Vagina (tissue), 2 donors: ENCODE results near the gene ZMIZ1.

Source experiments
- POLR2A ChIP-seq, 2 donors: fragments of 450-650 bp; IDR thresholded peaks; one replicate each; pipeline ENCODE4 v1.6.1; 2017; ENCODE audit warnings: antibody characterized with exemption in 2 of 2, mild to moderate bottlenecking in 2 of 2, moderate library complexity in 2 of 2
- POLR2AphosphoS5 ChIP-seq, 2 donors: sonication (generic); formaldehyde crosslinking; IDR thresholded peaks; one replicate each; pipeline ENCODE4 v1.9.0; 2017; ENCODE audit warnings: antibody characterized with exemption in 2 of 2, mild to moderate bottlenecking in 2 of 2, low read depth in 1 of 2; ENCODE audit not compliant: insufficient read depth in 1 of 2
- TF ChIP-seq, protein P1 (sequence below), 3 experiments: fragments of 450-650 bp in 2 of 3; fragments of 200-600 bp in 1 of 3; sonication (generic) in 1 of 3; IDR thresholded peaks; one replicate each; pipeline ENCODE4 v1.5.1; 2017 to 2019; ENCODE audit warnings: antibody characterized with exemption in 3 of 3, mild to moderate bottlenecking in 2 of 3, moderate library complexity in 2 of 3

DNA sequence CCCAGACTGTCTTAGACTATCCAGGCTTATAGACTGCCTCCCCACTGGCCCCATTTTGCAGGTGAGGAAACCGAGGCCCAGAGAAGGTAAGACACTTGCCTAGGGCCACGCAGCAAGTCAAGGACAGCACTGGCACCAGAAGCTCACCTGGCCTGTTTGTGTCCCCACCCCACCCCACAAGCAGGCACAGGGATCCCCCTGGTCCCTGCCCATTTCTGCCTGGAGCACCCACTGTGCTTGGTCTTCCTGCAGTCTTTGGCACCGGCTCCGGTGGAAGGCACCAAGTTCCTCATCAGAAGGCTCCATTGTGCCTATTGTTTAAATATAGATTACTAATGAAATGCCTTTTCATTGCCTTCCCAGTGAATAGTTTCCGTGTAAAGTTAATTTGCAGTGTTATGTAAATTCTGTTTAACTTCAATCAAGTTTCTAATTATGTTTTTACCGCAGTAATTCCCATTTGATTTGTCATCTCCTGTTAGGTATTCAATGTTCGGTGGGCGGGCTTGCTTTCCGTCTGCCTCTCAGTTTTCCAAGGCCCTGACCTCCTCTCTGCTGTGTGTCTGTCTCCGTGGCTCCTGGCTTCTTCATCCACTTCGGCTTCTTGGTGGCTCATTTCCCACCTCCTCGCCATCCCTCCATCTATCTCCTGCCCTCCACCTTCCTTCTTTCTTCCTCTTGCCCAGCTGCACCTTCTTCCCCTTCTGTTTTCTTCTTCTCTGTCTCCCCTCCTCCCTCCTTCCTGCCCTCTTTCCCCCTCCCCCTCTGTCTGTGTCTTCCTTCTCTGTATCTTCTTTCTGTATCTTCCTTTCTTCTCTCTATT lies 75.8 kb downstream of the ZMIZ1 start:
- TF ChIP-seq, protein P1, sequence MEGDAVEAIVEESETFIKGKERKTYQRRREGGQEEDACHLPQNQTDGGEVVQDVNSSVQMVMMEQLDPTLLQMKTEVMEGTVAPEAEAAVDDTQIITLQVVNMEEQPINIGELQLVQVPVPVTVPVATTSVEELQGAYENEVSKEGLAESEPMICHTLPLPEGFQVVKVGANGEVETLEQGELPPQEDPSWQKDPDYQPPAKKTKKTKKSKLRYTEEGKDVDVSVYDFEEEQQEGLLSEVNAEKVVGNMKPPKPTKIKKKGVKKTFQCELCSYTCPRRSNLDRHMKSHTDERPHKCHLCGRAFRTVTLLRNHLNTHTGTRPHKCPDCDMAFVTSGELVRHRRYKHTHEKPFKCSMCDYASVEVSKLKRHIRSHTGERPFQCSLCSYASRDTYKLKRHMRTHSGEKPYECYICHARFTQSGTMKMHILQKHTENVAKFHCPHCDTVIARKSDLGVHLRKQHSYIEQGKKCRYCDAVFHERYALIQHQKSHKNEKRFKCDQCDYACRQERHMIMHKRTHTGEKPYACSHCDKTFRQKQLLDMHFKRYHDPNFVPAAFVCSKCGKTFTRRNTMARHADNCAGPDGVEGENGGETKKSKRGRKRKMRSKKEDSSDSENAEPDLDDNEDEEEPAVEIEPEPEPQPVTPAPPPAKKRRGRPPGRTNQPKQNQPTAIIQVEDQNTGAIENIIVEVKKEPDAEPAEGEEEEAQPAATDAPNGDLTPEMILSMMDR (IDR thresholded peaks at IDR 0.05), result no peak
- TF ChIP-seq POLR2AphosphoS5 (IDR thresholded peaks at IDR 0.05; ENCODE audit: insufficient read depth in 1 of 2, low read depth in 1 of 2), result no peak
- no peak for TF ChIP-seq POLR2A (IDR thresholded peaks at IDR 0.05)
